RPMI8226 (cell line): ENCODE results near the gene PTPDC1.
"Not testable (repeated sequence)": the region's sequence is repeated elsewhere in the genome, so short reads cannot be mapped to it uniquely, and the experiment has no call there.

Source experiments
- DNase-seq: peaks from one replicate; pipeline ENCODE4 v3.0.0-alpha.2; 2015

The PTPDC1 gene

GRCh38 chr9:94094219-94095145 is 10.2 kb downstream of the PTPDC1 start:
- not testable (repeated sequence) for DNase-seq

DNA sequence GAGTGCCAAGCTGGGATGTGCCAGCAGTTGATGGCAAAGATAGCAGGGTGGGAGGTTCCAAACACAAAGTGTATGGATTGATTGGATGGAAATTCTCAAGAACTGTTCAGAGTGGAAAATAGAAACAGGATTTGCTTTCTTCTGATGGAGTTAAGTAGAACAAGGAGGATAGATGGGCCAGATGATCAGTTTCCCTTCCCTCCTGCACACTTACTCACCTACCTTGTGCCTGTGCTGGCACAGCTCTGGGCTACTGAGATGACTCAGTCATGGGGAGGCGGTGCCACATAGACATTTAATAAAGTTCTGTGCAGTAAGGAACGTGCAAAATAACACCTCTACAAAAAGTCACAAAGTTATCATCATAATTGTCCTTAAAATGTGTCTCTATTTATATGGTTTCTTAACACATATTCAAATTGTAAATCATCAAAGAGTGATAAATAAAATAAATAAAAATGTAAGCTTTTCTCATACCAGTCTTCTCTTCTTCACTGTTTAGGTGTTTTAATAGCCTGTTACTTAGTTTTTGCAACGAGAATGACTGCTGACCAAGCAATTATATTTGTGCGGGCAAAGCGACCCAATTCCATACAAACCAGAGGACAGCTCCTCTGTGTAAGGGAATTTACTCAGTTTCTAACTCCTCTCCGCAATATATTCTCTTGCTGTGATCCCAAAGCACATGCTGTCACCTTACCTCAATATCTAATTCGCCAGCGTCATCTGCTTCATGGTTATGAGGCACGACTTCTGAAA is 12.7 kb downstream of the PTPDC1 start:
- no peak for DNase-seq

GRCh38 chr9:94097788-94098414 is 13.6 kb downstream of the PTPDC1 start:
- DNase-seq = no peak

- no peak for DNase-seq
Measured at GRCh38 chr9:94100152-94100879, 16.1 kb downstream of the PTPDC1 start.

- no peak for DNase-seq
Measured at GRCh38 chr9:94101162-94101853, 17.0 kb downstream of the PTPDC1 start.

- DNase-seq = no peak
Measured at GRCh38 chr9:94108584-94108983, 24.3 kb downstream of the PTPDC1 start.

DNA sequence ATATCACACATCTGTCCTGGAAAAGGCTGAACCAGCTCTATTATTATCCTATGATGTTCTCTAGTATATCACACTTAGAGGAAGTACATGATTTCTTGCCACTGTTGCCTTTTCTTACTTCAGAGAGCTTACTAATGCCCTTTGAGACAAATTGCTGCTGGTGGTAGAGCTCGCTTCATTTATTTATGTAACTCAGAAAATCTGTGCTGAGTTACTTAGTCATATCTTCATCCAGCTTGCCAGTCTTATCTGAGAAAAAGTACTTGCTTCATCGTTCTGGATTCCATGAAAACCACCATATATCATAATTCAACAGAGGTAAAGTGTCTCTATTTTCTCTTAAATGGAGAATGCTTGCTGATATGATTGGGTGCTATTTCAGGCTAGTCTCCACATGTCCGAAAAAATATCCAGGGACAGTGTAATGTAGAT is 26.6 kb downstream of the PTPDC1 start:
- DNase-seq = no peak

DNA sequence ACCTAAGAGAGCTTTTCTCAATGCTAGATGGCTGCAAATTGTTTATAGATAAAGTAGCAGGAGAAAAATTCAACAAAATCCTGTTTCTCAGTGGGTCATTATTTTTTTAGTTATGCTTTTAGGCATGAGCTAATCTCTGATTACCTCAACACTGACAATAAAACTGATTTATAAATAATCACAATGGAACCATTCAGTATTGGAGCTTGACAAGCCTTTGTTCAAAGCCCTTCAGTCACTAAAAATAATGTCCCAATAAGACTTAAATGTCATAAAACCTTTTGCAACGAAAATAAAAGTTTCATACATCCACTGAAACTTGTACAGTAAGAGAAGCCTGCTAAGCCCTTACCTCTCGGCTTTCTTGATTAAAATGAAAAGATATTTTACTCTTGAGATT is 27.2 kb downstream of the PTPDC1 start:
- no peak for DNase-seq

- DNase-seq = no peak
Measured at GRCh38 chr9:94112716-94113465, 28.6 kb downstream of the PTPDC1 start.

DNA sequence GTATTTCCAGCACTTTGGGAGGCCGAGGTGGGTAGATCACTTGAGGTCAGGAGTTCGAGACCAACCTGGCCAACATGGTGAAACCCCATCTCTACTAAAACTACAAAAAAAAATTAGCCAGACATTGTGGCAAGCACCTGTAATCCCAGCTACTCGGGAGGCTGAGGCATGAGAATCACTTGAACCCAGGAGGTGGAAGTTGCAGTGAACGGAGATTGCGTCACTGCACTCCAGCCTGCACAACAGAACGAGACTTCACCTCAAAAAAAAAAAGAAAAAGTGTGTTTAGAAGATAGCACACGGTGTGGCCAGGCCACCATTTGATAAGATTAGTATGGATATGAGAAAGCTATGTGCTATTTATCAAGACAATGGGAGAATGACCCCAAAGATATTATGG is 35.8 kb downstream of the PTPDC1 start:
- DNase-seq = not testable (repeated sequence)

- DNase-seq = no peak
Measured at GRCh38 chr9:94120854-94121376, 36.7 kb downstream of the PTPDC1 start.

GRCh38 chr9:94126844-94127243 is 42.6 kb downstream of the PTPDC1 start:
- DNase-seq = no peak

GRCh38 chr9:94127806-94128205 is 43.5 kb downstream of the PTPDC1 start:
- no peak for DNase-seq

DNA sequence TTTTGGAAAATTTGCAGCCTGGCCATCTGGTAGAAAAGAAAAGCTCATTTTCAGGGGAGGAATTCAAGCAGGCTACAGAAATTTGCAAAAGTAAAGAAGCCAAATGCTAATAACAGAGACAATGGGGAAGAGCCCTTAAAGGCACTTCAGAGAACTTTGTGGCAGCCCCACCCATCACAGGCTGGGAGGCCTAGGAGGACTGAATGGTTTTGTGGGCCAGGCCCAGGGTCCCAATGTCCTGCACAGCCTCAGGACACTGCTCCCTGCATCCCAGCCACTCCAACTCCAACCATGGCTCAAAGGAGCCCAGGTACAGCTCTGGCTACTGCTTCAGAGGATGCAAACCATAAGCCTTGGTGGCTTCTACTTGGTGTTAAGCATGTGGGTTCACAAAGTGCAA is 44.3 kb downstream of the PTPDC1 start:
- DNase-seq = no peak

DNA sequence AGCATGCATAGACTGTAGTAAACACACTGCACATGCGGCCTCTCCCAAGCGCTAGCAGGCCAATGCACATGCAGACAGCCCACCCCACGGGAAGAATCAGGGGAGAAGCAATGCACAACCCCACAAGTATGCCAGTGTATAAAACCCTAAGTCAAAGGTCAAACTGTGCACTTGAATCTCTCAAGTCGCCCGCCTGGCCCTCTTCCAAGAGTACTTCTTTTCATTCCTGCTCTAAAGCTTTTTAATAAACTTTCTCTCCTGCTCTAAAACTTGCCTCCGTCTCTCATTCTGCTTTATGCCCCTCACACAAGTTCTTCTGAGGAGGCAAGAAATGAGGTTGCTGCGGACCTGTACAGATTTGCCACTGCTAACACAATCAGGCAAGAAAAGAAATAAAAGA is 50.4 kb downstream of the PTPDC1 start:
- DNase-seq = no peak

DNA sequence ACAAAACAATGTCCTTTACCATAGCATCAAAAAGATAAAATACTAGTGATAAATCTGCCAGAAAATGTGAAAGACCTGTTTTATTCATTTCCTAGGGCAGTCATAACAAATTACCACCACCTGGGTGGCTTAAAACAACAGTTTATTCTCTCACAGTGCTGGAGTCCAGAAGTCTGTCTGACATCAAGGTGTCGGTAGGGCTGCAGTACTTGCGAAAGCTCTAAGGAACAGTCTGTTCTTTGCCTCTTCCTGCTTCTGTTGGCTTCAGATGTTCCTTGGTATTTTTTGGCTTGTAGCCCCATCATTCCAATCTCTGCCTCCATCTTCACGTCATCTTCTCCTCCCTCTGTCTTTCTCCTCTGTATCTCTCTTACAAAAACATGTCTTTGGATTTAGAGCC is 51.0 kb downstream of the PTPDC1 start:
- no peak for DNase-seq

GRCh38 chr9:94139672-94140417 is 55.6 kb downstream of the PTPDC1 start:
- DNase-seq = peak; percentile 8

- DNase-seq = no peak
Measured at GRCh38 chr9:94140418-94140780, 56.1 kb downstream of the PTPDC1 start.

DNA sequence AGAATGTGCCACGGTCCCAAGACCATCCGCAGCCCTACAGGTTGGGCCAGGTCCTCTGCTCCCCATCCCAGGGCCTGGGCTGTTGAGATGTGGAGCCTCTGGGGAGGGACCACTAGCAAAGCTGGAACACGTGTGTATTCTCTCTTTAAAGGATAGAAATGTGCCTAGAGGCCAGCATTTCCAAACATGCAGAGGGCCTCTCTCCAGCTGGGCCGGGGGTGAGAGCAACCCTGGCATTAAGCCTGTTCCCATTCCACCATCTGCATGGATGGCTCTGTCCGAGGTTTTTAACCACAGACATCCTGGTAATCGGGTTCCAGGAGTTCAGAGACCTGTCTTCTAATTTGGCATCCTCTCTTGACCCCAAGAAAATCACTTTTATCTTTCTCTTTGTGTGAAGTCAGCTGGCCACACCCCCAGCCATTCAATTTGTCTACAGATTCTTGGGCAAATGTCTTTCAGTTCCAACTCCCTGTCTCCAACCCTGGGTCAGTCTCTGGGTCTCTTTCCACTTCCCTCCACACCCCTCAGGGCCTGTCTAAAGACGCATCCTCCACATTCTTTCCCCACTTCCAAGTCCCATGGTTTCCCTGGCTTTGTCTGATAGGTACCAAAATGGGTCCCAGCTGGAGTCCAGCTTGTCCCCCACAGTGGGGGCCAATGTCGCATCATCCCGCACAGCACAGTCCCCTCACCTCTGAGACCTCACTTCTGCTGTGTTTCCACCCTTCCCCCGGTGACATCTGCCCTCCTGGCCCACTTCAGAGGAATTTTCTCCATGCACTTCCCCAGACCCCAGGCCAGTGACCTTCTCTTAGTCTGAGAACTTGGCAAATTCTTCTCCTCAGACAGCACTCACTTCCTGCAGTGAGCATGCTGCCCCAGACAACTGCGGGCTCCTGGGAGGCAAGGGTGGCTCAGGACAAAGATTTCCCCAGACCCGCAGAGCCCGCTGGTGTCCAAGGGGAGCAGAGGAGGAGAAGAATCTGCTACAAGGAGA is 56.8 kb downstream of the PTPDC1 start:
- DNase-seq = no peak
